Measurements from ENCODE around the gene ADIG. TPM values are rescaled to one million over a fixed set of nuclear protein-coding genes. Genes with fewer than 3 reads are reported as not detected.

The ADIG gene
- total RNA-seq, 1 donor from 2014 or later = not detected

- no peak for DNase-seq (ENCODE audit: low spot score)
These were observed 21.2 kb downstream of the ADIG start for GRCh38 chr20:38602185-38602581.

GRCh38 chr20:38603286-38603685 lies 22.3 kb downstream of the ADIG start:
- no peak for DNase-seq (ENCODE audit: low spot score)

GRCh38 chr20:38604873-38605303 lies 23.9 kb downstream of the ADIG start:
- DNase-seq (ENCODE audit: low spot score) = no peak

DNA sequence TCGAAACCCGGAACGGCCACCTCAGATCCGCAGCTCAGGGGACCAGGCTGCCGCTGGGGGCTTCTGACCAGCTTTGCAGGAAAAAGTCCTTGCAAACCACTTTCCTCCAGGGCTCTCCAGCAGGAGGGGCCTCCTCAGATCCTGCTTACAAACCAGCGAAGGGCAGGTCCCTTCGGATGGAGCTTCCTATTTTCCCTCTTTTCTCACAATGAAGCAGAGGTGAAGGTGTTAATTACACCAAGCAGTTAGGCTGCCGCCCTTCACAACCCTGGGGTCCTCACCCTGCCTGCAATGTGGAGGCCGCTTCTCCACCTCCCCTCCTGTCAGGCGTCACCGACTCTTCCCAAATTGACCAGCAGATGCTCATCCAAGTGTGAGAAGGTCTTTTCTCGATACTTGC lies 26.4 kb downstream of the ADIG start:
- no peak for DNase-seq (ENCODE audit: low spot score)

- no peak for DNase-seq (ENCODE audit: low spot score)
These were observed 27.2 kb downstream of the ADIG start for GRCh38 chr20:38608188-38608587.

GRCh38 chr20:38609815-38610214 lies 28.8 kb downstream of the ADIG start:
- DNase-seq (ENCODE audit: low spot score) = no peak

DNA sequence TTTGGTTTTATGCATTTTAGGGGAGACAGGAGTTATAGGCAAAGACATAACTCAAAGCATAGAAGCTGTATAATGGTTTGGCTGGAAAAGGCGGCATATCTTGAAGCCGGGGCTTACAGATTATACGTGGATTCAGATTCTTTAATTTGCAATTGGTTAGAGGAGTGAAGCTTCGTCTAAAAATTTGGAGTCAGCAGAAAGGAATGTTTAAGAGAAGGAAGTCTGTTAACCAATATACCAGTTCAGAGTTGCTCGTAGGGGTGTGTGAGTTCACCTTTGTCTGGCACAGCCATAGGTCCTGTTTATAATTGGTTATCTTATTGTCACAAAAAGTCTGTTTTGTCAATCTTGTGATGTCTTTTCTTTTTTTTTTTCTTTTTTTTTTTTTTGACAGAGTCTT lies 29.5 kb downstream of the ADIG start:
- no peak for DNase-seq (ENCODE audit: low spot score)

DNA sequence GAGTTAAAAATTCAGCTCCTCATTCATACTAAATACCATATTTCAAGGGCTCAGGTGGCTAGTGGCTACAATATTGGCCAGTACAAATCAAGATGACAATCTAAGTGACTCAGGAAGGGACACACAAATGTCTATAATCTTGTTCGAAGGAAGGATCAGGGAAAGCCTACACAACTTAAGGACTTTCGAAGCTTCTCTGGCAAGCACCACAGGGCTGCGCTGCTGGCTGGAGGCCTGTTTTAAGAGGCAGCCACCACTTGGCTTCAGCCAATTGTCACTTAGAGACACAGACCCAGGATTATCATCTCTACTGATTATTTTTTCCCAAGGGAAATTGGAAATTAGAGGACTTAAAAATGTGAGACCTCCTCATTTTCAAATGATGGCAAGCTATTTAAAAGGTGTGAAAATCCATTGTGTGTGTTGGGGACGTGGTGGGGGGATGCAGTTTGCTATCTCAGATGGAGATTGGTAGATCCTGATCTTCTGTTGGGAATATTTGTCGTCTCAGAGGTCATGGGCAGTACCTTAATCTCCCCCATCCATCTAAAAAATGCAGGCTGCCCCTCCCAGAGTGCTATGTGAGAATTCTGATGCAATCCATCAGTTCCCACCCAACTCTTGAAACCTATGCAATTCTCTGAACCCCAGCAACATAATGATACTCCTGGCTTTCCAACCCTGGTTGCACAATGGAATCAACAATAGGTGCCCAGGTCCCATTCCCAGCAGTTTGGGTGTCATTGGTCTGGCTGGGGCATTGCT lies 31.9 kb downstream of the ADIG start:
- no peak for DNase-seq (ENCODE audit: low spot score)

GRCh38 chr20:38615283-38615682 lies 34.3 kb downstream of the ADIG start:
- DNase-seq (ENCODE audit: low spot score) = no peak

DNA sequence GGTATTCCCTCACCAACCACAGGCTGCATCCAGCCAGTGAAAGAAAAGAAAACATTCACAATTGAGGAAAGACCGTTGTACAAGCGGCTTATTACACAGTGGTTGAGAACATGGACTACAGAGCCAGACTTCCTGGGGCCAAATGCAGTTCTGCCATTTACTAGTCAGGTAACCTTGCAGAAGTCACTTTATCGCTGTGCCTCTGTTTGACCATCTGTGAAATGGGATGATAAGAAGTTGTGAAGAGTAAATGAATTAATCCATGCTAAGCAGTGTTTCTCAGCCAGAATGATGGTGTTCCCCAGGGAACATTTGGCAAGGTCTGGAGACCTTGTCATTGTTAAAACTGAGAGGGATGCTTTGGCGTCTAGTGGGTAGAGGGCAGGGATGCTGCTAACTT lies 35.5 kb downstream of the ADIG start:
- no peak for DNase-seq (ENCODE audit: low spot score)

GRCh38 chr20:38617011-38617829 lies 36.2 kb downstream of the ADIG start:
- DNase-seq (ENCODE audit: low spot score) = no peak

DNA sequence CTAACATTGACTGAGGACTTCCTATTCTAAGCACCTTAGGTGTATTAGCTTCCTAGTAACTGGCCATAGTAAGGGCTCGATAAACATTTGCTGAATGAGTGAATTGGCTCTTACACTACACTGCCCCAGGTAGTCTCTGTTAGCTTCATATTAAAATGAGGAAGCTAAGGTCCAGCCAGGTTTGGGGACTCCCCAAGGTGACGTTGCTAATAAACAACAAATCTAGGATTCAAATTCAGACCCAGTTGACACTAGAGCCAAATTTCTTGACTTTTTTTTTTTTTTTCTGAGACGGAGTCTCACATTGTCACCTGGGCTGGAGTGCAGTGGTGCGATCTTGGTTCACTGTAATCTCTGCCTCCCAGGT lies 36.8 kb downstream of the ADIG start:
- no peak for DNase-seq (ENCODE audit: low spot score)

GRCh38 chr20:38620441-38620840 lies 39.4 kb downstream of the ADIG start:
- DNase-seq (ENCODE audit: low spot score) = no peak

DNA sequence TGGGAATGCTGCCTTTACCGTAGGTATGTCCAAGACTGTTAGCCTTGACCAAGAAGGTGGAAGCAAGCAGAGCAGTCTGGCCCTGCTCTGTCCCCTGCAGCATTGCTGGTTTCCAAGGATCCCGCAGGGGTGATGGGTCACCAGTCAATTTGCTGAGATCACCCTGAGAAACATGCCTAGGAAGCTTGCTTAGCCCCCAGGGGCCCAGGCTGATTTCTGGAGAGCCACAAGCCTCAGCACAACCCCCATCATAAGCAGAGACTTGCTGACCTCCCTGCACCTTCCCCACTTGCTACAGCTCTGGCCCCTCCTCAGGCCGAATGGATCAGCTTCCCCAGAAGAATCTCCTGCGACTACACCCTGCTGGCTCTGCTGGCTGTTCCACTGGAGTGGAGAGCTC lies 42.1 kb downstream of the ADIG start:
- no peak for DNase-seq (ENCODE audit: low spot score)

- no peak for DNase-seq (ENCODE audit: low spot score)
These were observed 43.1 kb downstream of the ADIG start for GRCh38 chr20:38624084-38624483.

DNA sequence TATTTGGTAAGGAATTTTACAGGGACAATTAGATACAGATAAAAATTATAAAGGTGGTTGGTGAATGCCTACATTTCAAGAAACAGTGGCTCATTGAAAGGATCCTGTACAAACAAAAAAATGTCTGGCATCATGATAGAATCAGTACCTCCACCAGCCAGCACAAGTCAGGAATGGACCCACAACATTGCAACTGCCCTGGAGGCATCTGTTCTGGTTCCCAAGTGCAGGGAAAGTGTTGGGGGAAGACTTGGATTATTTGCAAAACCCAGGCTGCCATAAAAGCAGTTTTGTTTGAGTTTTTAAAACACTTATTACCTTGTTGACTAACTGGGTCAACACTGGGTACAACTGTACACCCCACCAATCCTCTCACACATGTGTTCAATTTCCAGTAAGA lies 44.9 kb downstream of the ADIG start:
- no peak for DNase-seq (ENCODE audit: low spot score)

GRCh38 chr20:38626921-38627659 lies 46.1 kb downstream of the ADIG start:
- DNase-seq (ENCODE audit: low spot score) = no peak

- no peak for DNase-seq (ENCODE audit: low spot score)
These were observed 47.8 kb downstream of the ADIG start for GRCh38 chr20:38628580-38629470.

DNA sequence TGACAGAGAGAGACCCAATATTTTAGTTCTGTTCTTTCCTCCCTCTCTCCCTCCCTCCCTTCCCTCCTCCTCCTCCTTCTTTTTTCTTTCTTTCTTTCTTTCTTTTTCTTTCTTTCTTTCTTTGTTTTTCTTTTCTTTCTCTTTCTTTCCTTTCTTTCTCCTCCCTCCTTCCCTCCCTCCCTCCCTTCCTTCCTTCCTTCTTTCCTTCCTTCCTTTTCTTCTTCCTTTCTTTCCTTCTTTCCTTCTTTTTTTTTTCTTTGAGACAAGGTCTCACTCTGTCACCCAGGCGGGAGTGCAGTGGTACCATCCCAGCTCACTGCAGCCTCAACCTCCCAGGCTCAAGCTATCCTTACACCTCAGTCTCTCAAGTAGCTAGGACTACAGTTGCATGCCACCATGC lies 49.0 kb downstream of the ADIG start:
- no peak for DNase-seq (ENCODE audit: low spot score)

DNA sequence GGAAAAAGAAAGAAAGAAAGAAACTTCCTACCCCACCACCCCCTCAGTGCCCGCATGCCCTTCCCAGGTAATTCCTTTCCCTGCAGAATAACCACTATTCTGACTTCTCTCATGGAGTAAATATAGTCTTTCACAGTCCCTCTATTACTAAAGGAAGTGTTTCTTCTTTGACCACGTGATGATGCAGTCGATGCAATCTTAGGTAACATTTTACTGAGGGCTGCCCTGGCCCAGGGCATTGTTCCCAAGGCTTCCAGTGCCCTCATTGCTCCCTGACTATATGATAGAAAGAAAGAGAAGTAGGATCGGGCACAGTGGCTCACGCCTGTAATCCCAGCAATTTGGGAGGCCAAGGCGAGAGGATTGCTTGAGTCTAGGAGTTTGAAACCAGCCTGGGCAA lies 49.7 kb downstream of the ADIG start:
- DNase-seq (ENCODE audit: low spot score) = no peak
